HepG2 (cell line): ENCODE data around the gene STOML2. TPM values are rescaled to one million over a fixed set of nuclear protein-coding genes. Genes with fewer than 3 reads are reported as not detected.

Source experiments
- CEBPG ChIP-seq: IDR thresholded peaks from 2 replicates; pipeline ENCODE4 v1.6.1; 2016
- EEA1 ChIP-seq: sonication (generic); formaldehyde crosslinking; IDR thresholded peaks from 2 replicates; pipeline ENCODE4 v1.5.1; 2020; ENCODE audit warnings: mild to moderate bottlenecking, missing genetic modification reagents, borderline replicate concordance
- KDM1A ChIP-seq: IDR thresholded peaks from 2 replicates; pipeline ENCODE4 v1.6.1; 2016; ENCODE audit warnings: missing compliant biosample characterization
- NCOR1 ChIP-seq: fragments of 200-600 bp; sonication (generic); IDR thresholded peaks from 2 replicates; pipeline ENCODE4 v1.7.0; 2017; ENCODE audit warnings: antibody characterized with exemption, low read length, borderline replicate concordance
- NFYC ChIP-seq: IDR thresholded peaks from 2 replicates; pipeline ENCODE4 v1.6.1; 2016; ENCODE audit warnings: missing genetic modification reagents, missing compliant biosample characterization
- PHF5A ChIP-seq: IDR thresholded peaks from one replicate; pipeline ENCODE4 v1.6.1; 2018; ENCODE audit warnings: low read depth, missing genetic modification reagents; ENCODE audit not compliant: unreplicated experiment
- POGZ ChIP-seq: sonication (generic); formaldehyde crosslinking; IDR thresholded peaks from 2 replicates; pipeline ENCODE4 v1.4.0; 2020; ENCODE audit warnings: mild to moderate bottlenecking, missing genetic modification reagents
- RBFOX2 ChIP-seq: fragments of 200-400 bp; formaldehyde crosslinking; IDR thresholded peaks from 2 replicates; pipeline ENCODE4 v1.6.1; 2017; ENCODE audit warnings: low read depth, mild to moderate bottlenecking, low read length
- SALL1 ChIP-seq: sonication (generic); formaldehyde crosslinking; IDR thresholded peaks from 2 replicates; pipeline ENCODE4 v1.8.0; 2022; ENCODE audit warnings: mild to moderate bottlenecking, missing genetic modification reagents
- SMAD1 ChIP-seq: sonication (generic); formaldehyde crosslinking; IDR thresholded peaks from 2 replicates; pipeline ENCODE4 v1.4.0; 2020; ENCODE audit warnings: missing genetic modification reagents, low read depth, mild to moderate bottlenecking, borderline replicate concordance
- TEAD3 ChIP-seq: optimal IDR thresholded peaks from 2 replicates; pipeline ENCODE3; 2016; ENCODE audit warnings: borderline replicate concordance
- THAP11 ChIP-seq: IDR thresholded peaks from 2 replicates; pipeline ENCODE4 v1.6.1; 2016; ENCODE audit warnings: missing biosample characterization, missing genetic modification reagents
- THYN1 ChIP-seq: sonication (generic); formaldehyde crosslinking; IDR thresholded peaks from 2 replicates; pipeline ENCODE4 v1.8.1; 2023; ENCODE audit warnings: low read depth, mild to moderate bottlenecking, moderate library complexity, missing genetic modification reagents, borderline replicate concordance
- ZBTB34 ChIP-seq: sonication (generic); formaldehyde crosslinking; IDR thresholded peaks from 2 replicates; pipeline ENCODE4 v1.8.0; 2022; ENCODE audit warnings: mild to moderate bottlenecking, missing genetic modification reagents
- ZBTB39 ChIP-seq: sonication (generic); formaldehyde crosslinking; IDR thresholded peaks from 2 replicates; pipeline ENCODE4 v1.5.0; 2020; ENCODE audit warnings: missing genetic modification reagents
- ZNF577 ChIP-seq: sonication (generic); formaldehyde crosslinking; IDR thresholded peaks from 2 replicates; pipeline ENCODE4 v1.4.0; 2020; ENCODE audit warnings: mild to moderate bottlenecking, low read depth, missing genetic modification reagents, borderline replicate concordance
- polyA plus RNA-seq, 8 experiments: library from polyadenylated mRNA; depleted of rRNA in 3 of 8; stranded (reverse) in 7 of 8; unstranded in 1 of 8; fragments of >200 nt; fragmentation: Illumina TruSeq in 4 of 8; extraction: Trizol in 4 of 8; gene quantifications; 2 replicates each; pipeline versions ENCODE4 v1.2.1 to v1.2.3, GENCODE V29; 2011 to 2016; ENCODE audit warnings: low read depth in 4 of 8, missing spikeins in 1 of 8, mixed read lengths in 1 of 8; ENCODE audit not compliant: insufficient read depth in 1 of 8
- total RNA-seq, 5 experiments: library from RNA; depleted of rRNA; stranded (reverse); fragments of >200 nt; fragmentation: Illumina TruSeq; extraction: Trizol; gene quantifications; 2 replicates each; pipeline ENCODE4 v1.2.3, GENCODE V29; 2016; ENCODE audit warnings: low read depth in 1 of 5
- TF ChIP-seq, protein P1 (sequence below): sonication (generic); formaldehyde crosslinking; IDR thresholded peaks from 2 replicates; pipeline ENCODE4 v1.5.1; 2020; ENCODE audit warnings: mild to moderate bottlenecking, missing genetic modification reagents, borderline replicate concordance
- TF ChIP-seq, protein P2 (sequence below): sonication (generic); formaldehyde crosslinking; IDR thresholded peaks from 2 replicates; pipeline ENCODE4 v1.4.0; 2020; ENCODE audit warnings: mild to moderate bottlenecking, missing genetic modification reagents
- TF ChIP-seq, protein P3 (sequence below): fragments of 450-650 bp; IDR thresholded peaks from 2 replicates; pipeline ENCODE4 v1.6.1; 2016
- TF ChIP-seq, protein P4 (sequence below): sonication (generic); formaldehyde crosslinking; IDR thresholded peaks from 2 replicates; pipeline ENCODE4 v1.4.0; 2020; ENCODE audit warnings: missing genetic modification reagents

Gene STOML2
- total and polyA plus RNA-seq, 2 of the 13 experiments (the other 11 are each of a cell fraction or from before 2014, with no cell fraction given) = 245 to 250 TPM

DNA sequence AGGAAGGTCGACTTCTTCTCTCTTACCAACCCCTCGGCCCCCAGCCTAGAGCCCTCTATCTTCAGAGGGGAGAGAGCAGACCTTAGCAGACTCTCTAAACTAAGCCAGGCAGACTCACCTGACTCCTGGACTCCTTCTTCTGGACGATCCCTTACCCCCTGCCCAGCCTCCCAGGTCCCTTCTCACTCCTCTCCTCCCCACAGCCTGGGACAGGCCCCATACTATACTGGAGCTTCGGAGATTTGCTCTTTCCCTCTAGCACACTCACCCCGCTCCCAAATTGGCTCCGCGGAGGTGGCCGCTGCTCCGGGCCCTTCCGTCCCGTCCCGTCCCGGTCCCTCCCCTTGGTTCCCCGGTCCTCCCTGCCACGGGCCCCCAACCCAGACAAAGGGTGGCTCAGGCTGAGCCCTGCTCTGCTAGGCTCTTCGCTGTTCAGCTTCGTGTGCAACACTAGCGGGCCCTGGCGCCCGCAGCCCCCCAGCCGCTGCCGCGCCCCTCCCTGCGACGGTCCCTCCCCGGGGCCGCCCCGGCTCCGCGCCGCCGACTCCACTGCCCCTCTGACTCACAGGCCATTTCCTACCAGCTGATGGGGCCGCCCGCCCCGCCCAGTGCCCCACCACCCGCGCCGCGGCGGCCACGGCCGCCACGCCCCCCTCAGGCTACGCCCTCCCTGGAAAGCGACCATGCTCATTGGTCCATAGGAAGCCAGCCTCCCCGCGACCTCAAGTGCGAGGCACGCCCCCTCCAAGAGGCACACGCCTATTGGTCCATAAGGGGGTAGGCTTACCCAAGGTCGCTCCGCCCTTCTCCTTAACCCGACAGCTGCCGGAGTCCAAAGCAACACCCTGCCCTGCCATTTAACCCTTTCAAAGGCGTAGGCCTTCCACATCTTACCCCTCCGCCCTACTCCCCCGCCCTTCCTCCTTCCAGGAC lies 8.3 kb upstream of the STOML2 start (continued):
- TF ChIP-seq, protein P1, sequence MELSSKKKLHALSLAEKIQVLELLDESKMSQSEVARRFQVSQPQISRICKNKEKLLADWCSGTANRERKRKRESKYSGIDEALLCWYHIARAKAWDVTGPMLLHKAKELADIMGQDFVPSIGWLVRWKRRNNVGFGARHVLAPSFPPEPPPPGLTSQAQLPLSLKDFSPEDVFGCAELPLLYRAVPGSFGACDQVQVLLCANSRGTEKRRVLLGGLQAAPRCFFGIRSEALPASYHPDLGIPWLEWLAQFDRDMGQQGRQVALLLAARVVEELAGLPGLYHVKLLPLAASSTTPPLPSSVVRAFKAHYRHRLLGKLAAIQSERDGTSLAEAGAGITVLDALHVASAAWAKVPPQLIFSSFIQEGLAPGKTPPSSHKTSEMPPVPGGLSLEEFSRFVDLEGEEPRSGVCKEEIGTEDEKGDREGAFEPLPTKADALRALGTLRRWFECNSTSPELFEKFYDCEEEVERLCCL (CRISPR knock-in tag) = no peak
- TF ChIP-seq KDM1A (CRISPR knock-in tag) (no peak), NFYC (CRISPR knock-in tag) (peak; percentile 80), ZBTB34 (CRISPR knock-in tag) (no peak), POGZ (peak; percentile 58; the same call in 1 of the 2 replicates), PHF5A (CRISPR knock-in tag) (no peak), RBFOX2 (peak; percentile 59; the same call in 1 of the 2 replicates), SALL1 (CRISPR knock-in tag) (peak; percentile 23; the same call in 1 of the 2 replicates), TEAD3 (CRISPR knock-in tag) (no peak), CEBPG (CRISPR knock-in tag) (no peak), ZNF577 (no peak), THAP11 (CRISPR knock-in tag) (peak; percentile 41; the same call in 1 of the 2 replicates), EEA1 (CRISPR knock-in tag) (no peak), ZBTB39 (CRISPR knock-in tag) (no peak), SMAD1 (CRISPR knock-in tag) (peak; percentile 46; the same call in 1 of the 2 replicates), THYN1 (CRISPR knock-in tag) (no peak), NCOR1 (peak; percentile 41; the same call in 1 of the 2 replicates)
- TF ChIP-seq, protein P2, sequence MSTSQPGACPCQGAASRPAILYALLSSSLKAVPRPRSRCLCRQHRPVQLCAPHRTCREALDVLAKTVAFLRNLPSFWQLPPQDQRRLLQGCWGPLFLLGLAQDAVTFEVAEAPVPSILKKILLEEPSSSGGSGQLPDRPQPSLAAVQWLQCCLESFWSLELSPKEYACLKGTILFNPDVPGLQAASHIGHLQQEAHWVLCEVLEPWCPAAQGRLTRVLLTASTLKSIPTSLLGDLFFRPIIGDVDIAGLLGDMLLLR (CRISPR knock-in tag) = no peak
- TF ChIP-seq, protein P3, sequence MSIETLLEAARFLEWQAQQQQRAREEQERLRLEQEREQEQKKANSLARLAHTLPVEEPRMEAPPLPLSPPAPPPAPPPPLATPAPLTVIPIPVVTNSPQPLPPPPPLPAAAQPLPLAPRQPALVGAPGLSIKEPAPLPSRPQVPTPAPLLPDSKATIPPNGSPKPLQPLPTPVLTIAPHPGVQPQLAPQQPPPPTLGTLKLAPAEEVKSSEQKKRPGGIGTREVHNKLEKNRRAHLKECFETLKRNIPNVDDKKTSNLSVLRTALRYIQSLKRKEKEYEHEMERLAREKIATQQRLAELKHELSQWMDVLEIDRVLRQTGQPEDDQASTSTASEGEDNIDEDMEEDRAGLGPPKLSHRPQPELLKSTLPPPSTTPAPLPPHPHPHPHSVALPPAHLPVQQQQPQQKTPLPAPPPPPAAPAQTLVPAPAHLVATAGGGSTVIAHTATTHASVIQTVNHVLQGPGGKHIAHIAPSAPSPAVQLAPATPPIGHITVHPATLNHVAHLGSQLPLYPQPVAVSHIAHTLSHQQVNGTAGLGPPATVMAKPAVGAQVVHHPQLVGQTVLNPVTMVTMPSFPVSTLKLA = 0 out of 2 replicates have a peak, but pooled peaks have one; percentile 19
- TF ChIP-seq, protein P4, sequence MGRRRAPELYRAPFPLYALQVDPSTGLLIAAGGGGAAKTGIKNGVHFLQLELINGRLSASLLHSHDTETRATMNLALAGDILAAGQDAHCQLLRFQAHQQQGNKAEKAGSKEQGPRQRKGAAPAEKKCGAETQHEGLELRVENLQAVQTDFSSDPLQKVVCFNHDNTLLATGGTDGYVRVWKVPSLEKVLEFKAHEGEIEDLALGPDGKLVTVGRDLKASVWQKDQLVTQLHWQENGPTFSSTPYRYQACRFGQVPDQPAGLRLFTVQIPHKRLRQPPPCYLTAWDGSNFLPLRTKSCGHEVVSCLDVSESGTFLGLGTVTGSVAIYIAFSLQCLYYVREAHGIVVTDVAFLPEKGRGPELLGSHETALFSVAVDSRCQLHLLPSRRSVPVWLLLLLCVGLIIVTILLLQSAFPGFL (CRISPR knock-in tag) = no peak
